ENCODE measurements around the gene NF1. TPM values are rescaled to one million over a fixed set of nuclear protein-coding genes. Genes with fewer than 3 reads are reported as not detected.

The NF1 gene
- total RNA-seq, 4 donors from 2014 or later = 41.7 to 69.9 (median 54.4) TPM

GRCh38 chr17:31349454-31349853 lies 254.7 kb downstream of the NF1 start:
- Histone ChIP-seq H3K27me3 (no peaks in the 10 kb centered on the region), H3K27ac (no peak overlapping the region), H3K36me3 (peaks cover 3 to 64% of the 10 kb centered on the region in 2 donors), H3K4me1 (no peaks in the 10 kb centered on the region), H3K4me3 (no peak overlapping the region), H3K9me3 (no peaks in the 10 kb centered on the region)
- no peak for TF ChIP-seq POLR2A (IDR thresholded peaks at IDR 0.05)
- TF ChIP-seq POLR2AphosphoS5 (IDR thresholded peaks at IDR 0.05) = no peak
- no peak for TF ChIP-seq EP300 (IDR thresholded peaks at IDR 0.05)
- TF ChIP-seq CTCF (IDR thresholded peaks at IDR 0.05) = no peak
- ATAC-seq = no peak

- Histone ChIP-seq H3K4me1 (no peaks in the 10 kb centered on the region), H3K27me3 (no peaks in the 10 kb centered on the region), H3K27ac (no peak overlapping the region), H3K4me3 (no peak overlapping the region), H3K36me3 (peaks cover 3 to 82% of the 10 kb centered on the region in 2 donors), H3K9me3 (no peaks in the 10 kb centered on the region)
- 50 to 90% methylated on average over 1 of the region's 1 CpG for WGBS, 2 donors (ENCODE audit: low coverage in 1 of 2)
- no peak for ATAC-seq
- TF ChIP-seq POLR2A (IDR thresholded peaks at IDR 0.05) (no peak), EP300 (IDR thresholded peaks at IDR 0.05) (no peak), POLR2AphosphoS5 (IDR thresholded peaks at IDR 0.05) (no peak), CTCF (IDR thresholded peaks at IDR 0.05) (no peak)
Observed at GRCh38 chr17:31355935-31356334, 261.2 kb downstream of the NF1 start.

DNA sequence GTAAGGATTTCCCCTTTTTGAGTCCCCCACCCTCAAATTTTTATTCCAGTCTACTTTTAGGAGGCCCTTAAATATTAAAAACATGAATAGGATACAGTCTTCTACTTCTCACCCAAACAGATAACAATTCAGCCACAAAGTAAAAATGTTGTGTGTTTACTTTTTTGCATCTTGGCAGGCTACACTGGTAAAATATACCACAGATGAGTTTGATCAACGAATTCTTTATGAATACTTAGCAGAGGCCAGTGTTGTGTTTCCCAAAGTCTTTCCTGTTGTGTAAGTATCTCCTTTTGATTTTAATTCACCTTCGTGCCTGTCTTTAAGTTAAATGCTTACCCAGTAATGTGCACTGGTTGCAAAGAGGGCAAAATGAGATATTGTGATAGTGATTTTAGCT lies 262.3 kb downstream of the NF1 start:
- 80 to 91% methylated on average over 2 of the region's 2 CpGs for WGBS, 2 donors (ENCODE audit: low coverage in 1 of 2)
- no peak overlapping the region for H3K4me3 ChIP-seq
- no peaks in the 10 kb centered on the region for H3K4me1 ChIP-seq
- H3K27ac ChIP-seq = no peak overlapping the region
- H3K36me3 ChIP-seq = peaks cover 2 to 81% of the 10 kb centered on the region in 2 donors
- no peaks in the 10 kb centered on the region for H3K9me3 ChIP-seq
- ATAC-seq = no peak
- no peaks in the 10 kb centered on the region for H3K27me3 ChIP-seq
- TF ChIP-seq POLR2A (IDR thresholded peaks at IDR 0.05) = no peak
- no peak for TF ChIP-seq CTCF (IDR thresholded peaks at IDR 0.05)
- TF ChIP-seq POLR2AphosphoS5 (IDR thresholded peaks at IDR 0.05) = no peak
- TF ChIP-seq EP300 (IDR thresholded peaks at IDR 0.05) = no peak

DNA sequence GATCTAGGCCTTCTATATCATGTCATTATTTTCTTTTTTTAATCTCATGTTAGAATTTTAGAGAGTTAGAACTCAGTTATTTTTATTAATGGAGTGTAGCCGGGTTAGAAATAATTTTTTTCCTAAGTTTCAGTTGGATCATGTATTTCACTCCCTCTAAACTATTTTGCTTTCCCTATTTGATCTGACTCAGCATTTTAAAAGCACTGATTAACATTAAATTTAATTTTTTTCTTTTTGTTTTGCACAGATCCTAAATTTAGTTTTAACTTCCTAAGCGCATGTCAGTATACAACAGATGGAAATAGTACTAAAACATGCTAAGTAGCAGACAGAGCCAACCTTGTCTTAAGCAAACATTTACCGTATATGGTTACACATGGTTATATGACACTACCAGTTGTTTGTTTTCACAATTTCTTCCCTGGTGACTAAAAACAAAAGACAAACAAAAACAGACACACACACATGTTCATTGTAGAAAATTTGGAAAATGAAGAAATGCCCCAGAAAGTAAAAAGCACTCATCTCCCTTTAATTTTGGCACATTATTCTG lies 263.1 kb downstream of the NF1 start:
- ATAC-seq = no peak
- Histone ChIP-seq H3K27ac (no peak overlapping the region), H3K9me3 (no peaks in the 10 kb centered on the region), H3K4me3 (no peak overlapping the region), H3K36me3 (peaks cover 0 to 79% of the 10 kb centered on the region in 2 donors), H3K27me3 (no peaks in the 10 kb centered on the region), H3K4me1 (no peaks in the 10 kb centered on the region)
- TF ChIP-seq EP300 (IDR thresholded peaks at IDR 0.05) (no peak), POLR2AphosphoS5 (IDR thresholded peaks at IDR 0.05) (no peak), POLR2A (IDR thresholded peaks at IDR 0.05) (no peak), CTCF (IDR thresholded peaks at IDR 0.05) (no peak)
- WGBS, 2 donors (ENCODE audit: low coverage in 1 of 2) = 66 to 75% methylated on average over 3 of the region's 3 CpGs

DNA sequence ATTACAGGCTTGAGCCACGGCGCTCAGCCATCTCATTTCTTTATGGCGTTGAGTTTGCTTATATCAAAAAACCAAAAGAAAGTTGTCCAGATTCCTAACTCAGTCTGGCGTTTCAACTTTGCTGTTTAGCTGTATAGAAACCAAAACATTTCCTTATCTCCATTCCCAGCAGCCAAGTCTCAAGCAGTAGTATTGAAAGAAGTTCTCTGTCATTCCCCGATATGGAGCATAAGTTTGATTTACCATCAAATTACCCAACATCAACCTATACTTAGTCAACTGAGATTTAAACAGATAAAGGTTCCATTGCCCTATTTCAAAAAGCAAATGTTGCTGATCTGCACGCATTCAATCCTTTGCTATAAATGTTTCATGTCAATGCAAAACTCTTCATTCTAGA lies 269.2 kb downstream of the NF1 start:
- H3K36me3 ChIP-seq = peaks cover 0 to 79% of the 10 kb centered on the region in 2 donors
- TF ChIP-seq POLR2AphosphoS5 (IDR thresholded peaks at IDR 0.05) (no peak), POLR2A (IDR thresholded peaks at IDR 0.05) (no peak)
- no peak overlapping the region for H3K4me3 ChIP-seq
- H3K27ac ChIP-seq = no peak overlapping the region
- 84 to 100% methylated on average over 6 of the region's 6 CpGs for WGBS, 2 donors (ENCODE audit: low coverage in 1 of 2)
- H3K4me1 ChIP-seq = no peaks in the 10 kb centered on the region
- no peaks in the 10 kb centered on the region for H3K9me3 ChIP-seq
- no peaks in the 10 kb centered on the region for H3K27me3 ChIP-seq
- no peak for ATAC-seq

Data from gastroesophageal sphincter (tissue), 4 donors.